ENCODE results near the gene NCS1.

The NCS1 gene

GRCh38 chr9:130235558-130236435, 63.6 kb downstream of the NCS1 start (continued):
- TF ChIP-seq ZNF747 (tag by site-specific recombination; IDR thresholded peaks at IDR 0.05) (no peak), BCL11B (tag by site-specific recombination; IDR thresholded peaks at IDR 0.05; ENCODE audit: low read depth) (no peak), ZNF692 (tag by site-specific recombination; IDR thresholded peaks at IDR 0.05) (0 out of 2 replicates have a peak, but pooled peaks have one; percentile 19), ZNF19 (tag by site-specific recombination; IDR thresholded peaks at IDR 0.05; ENCODE audit: low read depth) (no peak), ZNF623 (tag by site-specific recombination; IDR thresholded peaks at IDR 0.05) (no peak), ZSCAN4 (tag by site-specific recombination; IDR thresholded peaks at IDR 0.05) (no peak), ZSCAN30 (tag by site-specific recombination; IDR thresholded peaks at IDR 0.05) (no peak), ZBTB49 (tag by site-specific recombination; IDR thresholded peaks at IDR 0.05; ENCODE audit: low read depth) (no peak), ZNF654 (tag by site-specific recombination; IDR thresholded peaks at IDR 0.05; ENCODE audit: low read depth) (peak; percentile 54), HOXC10 (CRISPR knock-in tag; IDR thresholded peaks at IDR 0.05) (no peak), ZNF645 (tag by site-specific recombination; IDR thresholded peaks at IDR 0.05) (no peak), GLIS1 (tag by site-specific recombination; IDR thresholded peaks at IDR 0.05) (peak; percentile 46; the same call in 1 of the 2 replicates), ZNF626 (tag by site-specific recombination; IDR thresholded peaks at IDR 0.05) (no peak), ZXDB (tag by site-specific recombination; IDR thresholded peaks at IDR 0.05) (0 out of 2 replicates have a peak, but pooled peaks have one; percentile 27), HIC1 (tag by site-specific recombination; IDR thresholded peaks at IDR 0.05) (no peak), ZNF112 (tag by site-specific recombination; IDR thresholded peaks at IDR 0.05) (no peak), ZNF2 (tag by site-specific recombination; IDR thresholded peaks at IDR 0.05) (no peak), KLF17 (tag by site-specific recombination; IDR thresholded peaks at IDR 0.05) (no peak), ZNF114 (tag by site-specific recombination; IDR thresholded peaks at IDR 0.05) (no peak), ZIC2 (tag by site-specific recombination; IDR thresholded peaks at IDR 0.05) (0 out of 2 replicates have a peak, but pooled peaks have one; percentile 23), ZNF426 (tag by site-specific recombination; IDR thresholded peaks at IDR 0.05) (no peak; the same call in 1 of the 2 replicates), ZNF138 (tag by site-specific recombination; IDR thresholded peaks at IDR 0.05; ENCODE audit: borderline replicate concordance) (no peak), ZNF548 (tag by site-specific recombination; IDR thresholded peaks at IDR 0.05) (no peak), ZSCAN18 (tag by site-specific recombination; IDR thresholded peaks at IDR 0.05) (no peak), ATF2 (tag by site-specific recombination; IDR thresholded peaks at IDR 0.05; ENCODE audit: low read depth) (no peak), ZNF830 (tag by site-specific recombination; IDR thresholded peaks at IDR 0.05; ENCODE audit: low read depth) (no peak), ZNF544 (tag by site-specific recombination; IDR thresholded peaks at IDR 0.05) (no peak)
